SU-DHL-6 (cell line): ENCODE results near the gene HDDC3.

Experiments used
- EZH2phosphoT487 ChIP-seq: fragments of 200-600 bp; sonication (generic), shearing (Covaris generic); conservative IDR thresholded peaks from 2 replicates; pipeline ENCODE4 v1.6.1; 2018; ENCODE audit warnings: mild to moderate bottlenecking, antibody characterized with exemption, low read length, moderate library complexity, mixed read lengths
- TF ChIP-seq, protein P1 (sequence below): fragments of 200-600 bp; sonication (generic); IDR thresholded peaks from one replicate; pipeline ENCODE4 v1.5.1; 2017; ENCODE audit warnings: antibody characterized with exemption, mild to moderate bottlenecking, low read length, moderate library complexity; ENCODE audit not compliant: insufficient read depth, poor library complexity, severe bottlenecking

DNA sequence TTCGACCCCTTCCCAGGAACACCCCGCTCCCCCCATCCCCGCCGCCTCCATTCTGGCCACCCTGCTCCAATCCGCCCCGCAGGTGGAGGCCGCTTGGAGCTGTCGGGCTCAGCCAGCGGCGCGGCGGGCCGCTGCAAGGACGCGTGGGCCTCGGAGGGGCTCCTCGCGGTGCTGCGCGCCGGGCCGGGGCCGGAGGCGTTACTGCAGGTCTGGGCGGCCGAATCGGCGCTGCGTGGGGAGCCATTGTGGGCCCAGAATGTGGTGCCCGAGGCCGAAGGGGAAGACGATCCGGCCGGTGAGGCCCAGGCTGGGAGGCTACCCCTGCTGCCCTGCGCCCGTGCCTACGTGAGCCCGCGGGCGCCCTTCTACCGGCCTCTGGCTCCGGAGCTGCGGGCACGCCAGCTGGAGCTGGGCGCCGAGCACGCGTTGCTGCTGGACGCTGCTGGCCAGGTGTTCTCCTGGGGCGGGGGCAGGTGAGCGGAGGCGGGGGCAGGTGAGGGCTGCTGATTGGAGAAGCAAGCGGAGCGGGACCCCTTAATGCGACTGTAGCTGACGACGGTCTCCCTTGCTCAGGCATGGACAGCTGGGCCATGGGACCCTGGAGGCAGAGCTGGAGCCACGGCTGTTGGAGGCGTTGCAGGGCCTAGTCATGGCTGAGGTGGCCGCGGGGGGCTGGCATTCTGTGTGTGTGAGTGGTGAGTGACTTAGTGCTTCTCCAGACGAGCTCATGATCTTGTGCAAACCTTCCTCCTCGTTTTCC lies 24.9 kb upstream of the HDDC3 start:
- TF ChIP-seq, protein P1, sequence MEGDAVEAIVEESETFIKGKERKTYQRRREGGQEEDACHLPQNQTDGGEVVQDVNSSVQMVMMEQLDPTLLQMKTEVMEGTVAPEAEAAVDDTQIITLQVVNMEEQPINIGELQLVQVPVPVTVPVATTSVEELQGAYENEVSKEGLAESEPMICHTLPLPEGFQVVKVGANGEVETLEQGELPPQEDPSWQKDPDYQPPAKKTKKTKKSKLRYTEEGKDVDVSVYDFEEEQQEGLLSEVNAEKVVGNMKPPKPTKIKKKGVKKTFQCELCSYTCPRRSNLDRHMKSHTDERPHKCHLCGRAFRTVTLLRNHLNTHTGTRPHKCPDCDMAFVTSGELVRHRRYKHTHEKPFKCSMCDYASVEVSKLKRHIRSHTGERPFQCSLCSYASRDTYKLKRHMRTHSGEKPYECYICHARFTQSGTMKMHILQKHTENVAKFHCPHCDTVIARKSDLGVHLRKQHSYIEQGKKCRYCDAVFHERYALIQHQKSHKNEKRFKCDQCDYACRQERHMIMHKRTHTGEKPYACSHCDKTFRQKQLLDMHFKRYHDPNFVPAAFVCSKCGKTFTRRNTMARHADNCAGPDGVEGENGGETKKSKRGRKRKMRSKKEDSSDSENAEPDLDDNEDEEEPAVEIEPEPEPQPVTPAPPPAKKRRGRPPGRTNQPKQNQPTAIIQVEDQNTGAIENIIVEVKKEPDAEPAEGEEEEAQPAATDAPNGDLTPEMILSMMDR: no peak
- TF ChIP-seq EZH2phosphoT487: no peak
